ENCODE data around the gene RNF43. TPM values are rescaled to one million over a fixed set of nuclear protein-coding genes. Genes with fewer than 3 reads are reported as not detected.

The RNF43 gene
- total RNA-seq, 2 experiments from 2014 or later: 0.69 to 1.9 TPM

DNA sequence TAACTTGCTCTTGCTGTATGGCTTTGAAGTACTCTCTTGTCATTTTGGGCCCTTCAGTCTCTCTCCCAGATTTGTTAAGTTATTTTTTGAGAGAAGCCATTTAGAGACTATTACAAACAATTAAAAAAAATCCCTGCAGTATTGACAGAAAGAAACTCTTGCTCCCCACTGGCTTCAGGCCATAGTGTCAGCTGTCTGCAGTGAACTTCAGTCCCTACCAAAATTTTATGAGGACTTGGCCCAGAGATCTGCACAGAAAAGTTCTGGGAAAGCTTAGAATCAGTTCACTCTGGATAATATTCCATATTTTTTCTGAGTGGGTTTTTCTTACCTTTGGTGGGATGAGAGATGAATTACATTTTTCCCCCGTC is 34.5 kb downstream of the RNF43 start:
- Mint-ChIP-seq H3K4me3 (no peak overlapping the region), H3K27me3 (no peaks in the 10 kb centered on the region), H3K36me3 (ENCODE audit: low read depth) (no peaks in the 10 kb centered on the region), H3K4me1 (ENCODE audit: low read depth) (peaks cover 40% of the 10 kb centered on the region), H3K27ac (peak overlapping the region; percentile 53), H3K9me3 (no peaks in the 10 kb centered on the region)
- POLR2A ChIA-PET: interaction anchor here (1.1 to 2.9 kb wide), 4 partner anchors 12 to 55 kb away, joined by 3 to 12 read pairs (median 4); partner anchors contain the start of genes SUPT4H1 and TSPOAP1
- intact Hi-C loops (cut with DNase I, micrococcal nuclease): no loop called here
- Histone ChIP-seq H3K9me3 (ENCODE audit: control insufficient read depth in 1 of 2, insufficient read depth in 1 of 2, low read length in 2 of 2) (no peaks in the 10 kb centered on the region), H3K27ac (ENCODE audit: low read depth in 1 of 2, low read length in 2 of 2) (no peak overlapping the region), H3K27me3 (ENCODE audit: control insufficient read depth in 1 of 2, insufficient read depth in 2 of 2, low read length in 2 of 2) (no peaks in the 10 kb centered on the region), H3K4me3 (ENCODE audit: low read length) (no peak overlapping the region), H3K36me3 (ENCODE audit: insufficient read depth, low read length) (no peaks in the 10 kb centered on the region), H3K4me1 (ENCODE audit: insufficient read depth, low read length) (peaks cover 28% of the 10 kb centered on the region)
- TF ChIP-seq, protein P1, sequence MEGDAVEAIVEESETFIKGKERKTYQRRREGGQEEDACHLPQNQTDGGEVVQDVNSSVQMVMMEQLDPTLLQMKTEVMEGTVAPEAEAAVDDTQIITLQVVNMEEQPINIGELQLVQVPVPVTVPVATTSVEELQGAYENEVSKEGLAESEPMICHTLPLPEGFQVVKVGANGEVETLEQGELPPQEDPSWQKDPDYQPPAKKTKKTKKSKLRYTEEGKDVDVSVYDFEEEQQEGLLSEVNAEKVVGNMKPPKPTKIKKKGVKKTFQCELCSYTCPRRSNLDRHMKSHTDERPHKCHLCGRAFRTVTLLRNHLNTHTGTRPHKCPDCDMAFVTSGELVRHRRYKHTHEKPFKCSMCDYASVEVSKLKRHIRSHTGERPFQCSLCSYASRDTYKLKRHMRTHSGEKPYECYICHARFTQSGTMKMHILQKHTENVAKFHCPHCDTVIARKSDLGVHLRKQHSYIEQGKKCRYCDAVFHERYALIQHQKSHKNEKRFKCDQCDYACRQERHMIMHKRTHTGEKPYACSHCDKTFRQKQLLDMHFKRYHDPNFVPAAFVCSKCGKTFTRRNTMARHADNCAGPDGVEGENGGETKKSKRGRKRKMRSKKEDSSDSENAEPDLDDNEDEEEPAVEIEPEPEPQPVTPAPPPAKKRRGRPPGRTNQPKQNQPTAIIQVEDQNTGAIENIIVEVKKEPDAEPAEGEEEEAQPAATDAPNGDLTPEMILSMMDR (IDR thresholded peaks at IDR 0.05): no peak
- CTCF ChIA-PET: interaction anchor here (1.3 to 1.5 kb wide), 2 partner anchors 35 to 38 kb away, joined by 3 to 6 read pairs; partner anchors contain the start of gene RNF43
- DNase-seq (no peak), ATAC-seq (ENCODE audit: poor library complexity) (no peak)

DNA sequence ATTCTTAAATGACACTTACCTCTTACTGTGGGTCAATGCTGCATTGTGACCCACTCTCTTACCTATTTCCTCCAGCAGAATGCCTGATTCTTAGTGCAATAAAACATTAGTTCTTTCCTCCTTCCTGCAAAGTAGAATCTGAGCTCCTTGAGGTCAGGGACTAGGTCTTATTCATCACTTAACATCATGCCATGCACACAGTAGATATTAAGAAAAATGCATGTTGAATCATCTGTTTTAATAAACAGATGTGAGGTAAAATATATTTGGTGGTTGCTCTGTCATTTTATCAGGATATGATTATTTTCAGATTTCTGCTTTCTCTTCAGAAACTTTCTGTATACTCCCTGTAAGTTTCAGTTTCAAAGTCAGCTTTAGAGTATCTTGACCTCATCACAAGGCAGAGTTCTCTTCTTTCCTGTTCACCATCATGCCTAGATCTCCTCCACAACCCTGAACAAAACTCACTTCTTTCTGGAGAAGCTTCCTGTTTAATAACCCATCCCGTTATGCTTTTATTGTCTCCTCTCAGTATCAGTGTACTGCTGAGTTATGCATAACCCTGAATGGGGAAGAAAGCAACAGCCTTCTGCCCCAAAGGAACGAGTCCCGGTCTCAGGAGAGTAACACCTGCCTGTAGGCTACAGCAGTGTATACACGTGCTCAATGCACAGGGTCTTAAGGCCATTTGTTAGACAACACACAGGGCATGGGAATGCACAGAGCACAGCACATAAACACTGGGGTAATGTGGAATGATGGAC is 35.0 kb downstream of the RNF43 start:
- DNase-seq (peak in 1 of 14 experiments; percentile 45), ATAC-seq (ENCODE audit: poor library complexity) (no peak)
- no peaks in the 10 kb centered on the region for H3K9me3 ChIP-seq (ENCODE audit: control insufficient read depth in 1 of 2, insufficient read depth in 1 of 2, low read length in 2 of 2)
- no peaks in the 10 kb centered on the region for H3K27me3 Mint-ChIP-seq
- H3K4me1 ChIP-seq (ENCODE audit: insufficient read depth, low read length): peaks cover 30% of the 10 kb centered on the region
- H3K9me3 Mint-ChIP-seq: no peaks in the 10 kb centered on the region
- H3K4me3 Mint-ChIP-seq: peak overlapping the region; percentile 1
- ChIA-PET CTCF (interaction anchor here (1.2 to 1.5 kb wide), 3 partner anchors 26 to 38 kb away, joined by 3 to 6 read pairs (median 3); partner anchors contain the start of gene RNF43), POLR2A (interaction anchor here (1.1 to 2.9 kb wide), 6 partner anchors 11 to 54 kb away, joined by 3 to 12 read pairs (median 4); partner anchors contain the start of genes SUPT4H1 and TSPOAP1)
- no peaks in the 10 kb centered on the region for H3K36me3 ChIP-seq (ENCODE audit: insufficient read depth, low read length)
- H3K36me3 Mint-ChIP-seq (ENCODE audit: low read depth): no peaks in the 10 kb centered on the region
- no peaks in the 10 kb centered on the region for H3K27me3 ChIP-seq (ENCODE audit: control insufficient read depth in 1 of 2, insufficient read depth in 2 of 2, low read length in 2 of 2)
- H3K4me1 Mint-ChIP-seq (ENCODE audit: low read depth): peaks cover 46% of the 10 kb centered on the region
- H3K27ac Mint-ChIP-seq: peak overlapping the region; percentile 53
- H3K4me3 ChIP-seq (ENCODE audit: low read length): no peak overlapping the region
- TF ChIP-seq, protein P1 (IDR thresholded peaks at IDR 0.05): no peak
- intact Hi-C loops (cut with DNase I, micrococcal nuclease): no loop called here
- no peak overlapping the region for H3K27ac ChIP-seq (ENCODE audit: low read depth in 1 of 2, low read length in 2 of 2)

DNA sequence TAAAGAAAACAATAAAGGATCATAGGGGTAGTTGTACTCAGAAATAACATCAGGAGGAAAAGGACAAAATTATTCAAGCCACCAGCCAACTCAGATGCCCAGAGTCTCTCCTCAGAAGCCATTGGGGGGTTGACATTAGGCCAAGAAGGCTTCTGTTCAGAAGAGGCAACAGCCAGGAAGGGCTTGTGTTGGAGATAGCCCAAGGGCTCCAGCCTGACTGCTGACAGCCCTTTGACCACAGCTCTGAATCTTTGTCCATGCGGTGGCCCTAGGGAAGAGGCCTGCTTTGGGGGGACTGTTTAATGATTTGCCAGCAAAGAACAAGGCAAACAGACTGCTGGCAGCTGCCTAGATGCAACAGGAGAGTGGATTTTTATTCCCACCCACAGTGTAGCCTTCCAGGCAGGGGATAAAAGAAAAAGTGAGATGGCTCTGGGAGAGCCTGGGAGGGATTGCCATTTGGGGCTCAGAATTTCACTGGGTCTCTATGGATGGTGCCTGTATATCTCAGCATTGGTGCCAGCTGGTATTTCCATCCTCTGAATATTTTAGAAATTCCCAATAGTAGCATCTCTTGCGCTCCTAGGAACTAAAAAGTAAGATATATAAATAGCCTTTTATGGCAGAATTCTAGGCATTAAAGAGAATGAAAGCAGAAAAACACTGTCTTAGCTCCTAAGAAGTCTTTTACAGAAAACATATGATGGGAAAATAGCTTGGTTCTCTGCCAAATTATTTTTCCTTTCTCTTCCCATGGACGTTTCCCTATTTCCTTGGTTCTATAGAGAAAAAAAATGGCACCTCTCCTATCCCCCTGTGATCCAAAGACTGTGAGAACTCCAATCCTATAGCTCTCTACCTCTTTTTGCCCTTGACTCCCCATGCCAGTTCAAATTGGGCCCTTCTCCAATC is 36.0 kb downstream of the RNF43 start:
- Histone ChIP-seq H3K4me1 (ENCODE audit: insufficient read depth, low read length) (peaks cover 30% of the 10 kb centered on the region), H3K27ac (ENCODE audit: low read depth in 1 of 2, low read length in 2 of 2) (no peak overlapping the region), H3K36me3 (ENCODE audit: insufficient read depth, low read length) (no peaks in the 10 kb centered on the region), H3K9me3 (ENCODE audit: control insufficient read depth in 1 of 2, insufficient read depth in 1 of 2, low read length in 2 of 2) (no peaks in the 10 kb centered on the region), H3K27me3 (ENCODE audit: control insufficient read depth in 1 of 2, insufficient read depth in 2 of 2, low read length in 2 of 2) (no peaks in the 10 kb centered on the region), H3K4me3 (ENCODE audit: low read length) (no peak overlapping the region)
- Mint-ChIP-seq H3K27me3 (no peaks in the 10 kb centered on the region), H3K4me1 (ENCODE audit: low read depth) (peaks cover 50% of the 10 kb centered on the region), H3K36me3 (ENCODE audit: low read depth) (no peaks in the 10 kb centered on the region), H3K4me3 (no peak overlapping the region), H3K9me3 (no peaks in the 10 kb centered on the region), H3K27ac (peak overlapping the region; percentile 53)
- DNase-seq (no peak), ATAC-seq (ENCODE audit: poor library complexity) (no peak)
- POLR2A ChIA-PET: interaction anchor here (1.1 to 2.9 kb wide), 4 partner anchors 22 to 53 kb away, joined by 3 to 12 read pairs (median 5); partner anchors contain the start of genes SUPT4H1 and TSPOAP1
- intact Hi-C loops (cut with DNase I, micrococcal nuclease): no loop called here
- TF ChIP-seq, protein P1 (IDR thresholded peaks at IDR 0.05): no peak
- CTCF ChIA-PET: interaction anchor here (0.6 to 1.5 kb wide), 3 partner anchors 27 to 58 kb away, joined by 3 to 6 read pairs (median 3); partner anchors contain the start of gene RNF43

Data from CD4-positive, alpha-beta T cell (primary cell).